A549 (cell line): ENCODE data around the gene FOCAD. TPM values are rescaled to one million over a fixed set of nuclear protein-coding genes. Genes with fewer than 3 reads are reported as not detected.

ENCODE experiments used
- ATAC-seq, 2 experiments: fragments of 200-7000 bp in 1 of 2; fragments of >200 bp in 1 of 2; cut with Nextera tagmentation in 1 of 2; cut with Tn5 transposase in 1 of 2; 3 replicates each; pipeline versions ENCODE4 v1.8.0 to v1.9.1; 2018 to 2020; ENCODE audit warnings: mild to moderate bottlenecking in 1 of 2, moderate library complexity in 1 of 2
- CTCF ChIA-PET: fragments of 300-600 bp; sonication (Branson Sonifier 250); formaldehyde crosslinking; extraction: SDS; loops from one replicate; lab custom pipeline; 2021; ENCODE audit warnings: antibody characterized with exemption, inconsistent platforms; lab: Yijun Ruan, JAX
- POLR2A ChIA-PET: fragments of 350-600 bp; formaldehyde crosslinking; extraction: SDS; loops from one replicate; lab custom pipeline; 2021; ENCODE audit warnings: antibody characterized with exemption, inconsistent platforms; lab: Yijun Ruan, JAX
- DNase-seq, 2 experiments: peaks; one replicate each; pipeline versions ENCODE4 v3.0.0 to v3.0.0-alpha.2; 2011 to 2016; ENCODE audit warnings: low read depth in 1 of 2, low spot score in 1 of 2
- FAIRE-seq: peaks from 2 replicates; lab custom pipeline; 2011; peaks lifted over from hg19 to GRCh38; lab: Jason Lieb, UNC
- H3K27ac ChIP-seq, 2 experiments: fragments of >200 bp; sonication (Bioruptor Twin); formaldehyde crosslinking; 3 replicates each; pipeline ENCODE4 v1.5.1; 2016 to 2017
- H3K4me1 ChIP-seq: fragments of >200 bp; sonication (Bioruptor Twin); formaldehyde crosslinking; 3 replicates; pipeline ENCODE4 v1.6.1; 2016
- H3K4me2 ChIP-seq: fragments of >200 bp; sonication (Bioruptor Twin); formaldehyde crosslinking; 3 replicates; pipeline ENCODE4 v1.6.1; 2016
- H3K4me3 ChIP-seq: fragments of >200 bp; sonication (Bioruptor Twin); formaldehyde crosslinking; 3 replicates; pipeline ENCODE4 v1.5.1; 2016
- H3K9me3 ChIP-seq: fragments of >200 bp; sonication (Bioruptor Twin); formaldehyde crosslinking; 3 replicates; pipeline ENCODE4 v1.6.1; 2016
- ATOH8 ChIP-seq: fragments of 250-450 bp; sonication (Bioruptor Pico); IDR thresholded peaks from 2 replicates; pipeline ENCODE4 v1.5.0; 2020; ENCODE audit warnings: low read depth, mild to moderate bottlenecking, moderate library complexity
- BCL3 ChIP-seq: fragments of >200 bp; sonication (Bioruptor Twin); formaldehyde crosslinking; IDR thresholded peaks from 3 replicates; pipeline ENCODE4 v1.6.1; 2016
- BHLHE40 ChIP-seq: IDR thresholded peaks from 2 replicates; pipeline ENCODE4 v1.6.1; 2012; ENCODE audit warnings: low read depth, low read length, inconsistent platforms
- CBX2 ChIP-seq: fragments of 200-600 bp; sonication (generic); IDR thresholded peaks from 2 replicates; pipeline ENCODE4 v1.6.1; 2016; ENCODE audit warnings: low read depth, mild to moderate bottlenecking, borderline replicate concordance
- CEBPB ChIP-seq, 2 experiments: fragments of >200 bp in 1 of 2; sonication (Bioruptor Twin) in 1 of 2; formaldehyde crosslinking in 1 of 2; IDR thresholded peaks; 2 replicates each; pipeline ENCODE4 v1.6.1; 2012 to 2016
- CHD4 ChIP-seq: fragments of 200-600 bp; sonication (generic); IDR thresholded peaks from 2 replicates; pipeline ENCODE4 v1.6.1; 2016; ENCODE audit warnings: antibody characterized with exemption, mild to moderate bottlenecking, borderline replicate concordance
- E2F6 ChIP-seq: IDR thresholded peaks from 2 replicates; pipeline ENCODE4 v1.6.1; 2012; ENCODE audit warnings: low read depth, borderline replicate concordance
- EHF ChIP-seq: fragments of 250-450 bp; sonication (Bioruptor Pico); IDR thresholded peaks from 2 replicates; pipeline ENCODE4 v1.5.0; 2020; ENCODE audit warnings: mild to moderate bottlenecking
- ELK1 ChIP-seq: fragments of 150-350 bp; IDR thresholded peaks from 2 replicates; pipeline ENCODE4 v1.6.1; 2014; ENCODE audit warnings: low read depth, mild to moderate bottlenecking, low read length
- ESRRA ChIP-seq: fragments of 150-350 bp; IDR thresholded peaks from 2 replicates; pipeline ENCODE4 v1.6.1; 2014; ENCODE audit warnings: mild to moderate bottlenecking, low read length, borderline replicate concordance
- FOSB ChIP-seq: fragments of 250-450 bp; sonication (Bioruptor Pico); IDR thresholded peaks from 2 replicates; pipeline ENCODE4 v1.5.0; 2020; ENCODE audit warnings: mild to moderate bottlenecking, moderate library complexity
- GATA3 ChIP-seq: IDR thresholded peaks from 2 replicates; pipeline ENCODE4 v1.6.1; 2012; ENCODE audit warnings: borderline replicate concordance
- HDAC2 ChIP-seq: fragments of 200-600 bp; sonication (generic); IDR thresholded peaks from 2 replicates; pipeline ENCODE4 v1.6.1; 2016
- HES2 ChIP-seq: fragments of >200 bp; sonication (Bioruptor Twin); formaldehyde crosslinking; IDR thresholded peaks from 2 replicates; pipeline ENCODE4 v1.6.1; 2016
- HMGXB4 ChIP-seq: fragments of 250-450 bp; sonication (Bioruptor Pico); IDR thresholded peaks from 2 replicates; pipeline ENCODE4 v1.5.0; 2021; ENCODE audit warnings: mild to moderate bottlenecking, moderate library complexity, borderline replicate concordance
- HOXB13 ChIP-seq: fragments of 250-450 bp; sonication (Bioruptor Pico); IDR thresholded peaks from 2 replicates; pipeline ENCODE4 v1.5.0; 2020; ENCODE audit warnings: low read depth, mild to moderate bottlenecking, moderate library complexity
- JUNB ChIP-seq: fragments of >200 bp; sonication (Bioruptor Twin); formaldehyde crosslinking; IDR thresholded peaks from 2 replicates; pipeline ENCODE4 v1.6.1; 2016
- KDM1A ChIP-seq: fragments of 200-600 bp; sonication (generic); IDR thresholded peaks from 2 replicates; pipeline ENCODE4 v1.6.1; 2016; ENCODE audit warnings: low read depth, mild to moderate bottlenecking
- MAZ ChIP-seq: fragments of 150-350 bp; IDR thresholded peaks from 2 replicates; pipeline ENCODE4 v1.6.1; 2014; ENCODE audit warnings: antibody characterized with exemption, low read depth, low read length, borderline replicate concordance
- NPAS2 ChIP-seq: fragments of 250-450 bp; sonication (Bioruptor Pico); IDR thresholded peaks from 2 replicates; pipeline ENCODE4 v1.8.0; 2022; ENCODE audit warnings: mild to moderate bottlenecking, moderate library complexity, borderline replicate concordance
- NR3C1 ChIP-seq: fragments of >200 bp; sonication (Bioruptor Twin); formaldehyde crosslinking; IDR thresholded peaks from 3 replicates; pipeline ENCODE4 v1.6.1; 2017
- PHF8 ChIP-seq: fragments of 200-600 bp; sonication (generic); IDR thresholded peaks from 2 replicates; pipeline ENCODE4 v1.6.1; 2016; ENCODE audit warnings: low read depth, mild to moderate bottlenecking, antibody characterized with exemption, moderate library complexity, borderline replicate concordance
- POLR2AphosphoS2 ChIP-seq: conservative IDR thresholded peaks from 2 replicates; pipeline ENCODE4 v1.6.1; 2012; ENCODE audit warnings: low read length, improper control_type of control experiment, inconsistent platforms
- RAD21 ChIP-seq, 2 experiments: fragments of >200 bp in 1 of 2; sonication (Bioruptor Twin) in 1 of 2; formaldehyde crosslinking in 1 of 2; IDR thresholded peaks in 1 of 2; conservative IDR thresholded peaks in 1 of 2; 2 replicates in 1 of 2; 3 replicates in 1 of 2; pipeline ENCODE4 v1.6.1; 2012 to 2018; ENCODE audit warnings: inconsistent platforms in 1 of 2
- RFX5 ChIP-seq: fragments of 450-650 bp; IDR thresholded peaks from 2 replicates; pipeline ENCODE4 v1.7.1; 2014; ENCODE audit warnings: antibody characterized with exemption, mild to moderate bottlenecking, moderate library complexity
- RNF2 ChIP-seq: fragments of 200-600 bp; sonication (generic); IDR thresholded peaks from 2 replicates; pipeline ENCODE4 v1.6.1; 2016; ENCODE audit warnings: low read depth, mild to moderate bottlenecking, antibody characterized with exemption, moderate library complexity, borderline replicate concordance
- WGBS: methylation state at CpG from one replicate; pipeline ENCODE4 v1.1.6; 2017; ENCODE audit errors: missing lambda C conversion rate; 5-methylcytosine and 5-hydroxymethylcytosine counted together
- polyA plus RNA-seq, 4 experiments: library from polyadenylated mRNA; depleted of rRNA in 3 of 4; stranded (reverse); fragments of >200 nt; fragmentation: RNase III in 1 of 4; extraction: RNeasy Plus Mini Kit Qiagen cat#74134 plus additional on column Dnase treatment in 1 of 4; gene quantifications; 2 replicates in 3 of 4; 3 replicates in 1 of 4; pipeline ENCODE4 v1.2.3, GENCODE V29; 2011 to 2017

FOCAD gene
- polyA plus RNA-seq, 2 of the 4 experiments (the other 2 are of a cell fraction), result 22.0 to 53.8 TPM

- Histone ChIP-seq H3K4me3 (peak overlapping the region; percentile 57), H3K27ac (peak overlapping the region; percentile 70 to 86), H3K4me2 (peak overlapping the region; percentile 82), H3K9me3 (no peaks in the 10 kb centered on the region), H3K4me1 (peaks cover 16% of the 10 kb centered on the region)
- CTCF ChIA-PET, result no interaction called here
- TF ChIP-seq KDM1A (no peak), NPAS2 (no peak), BHLHE40 (no peak), MAZ (no peak), CBX2 (no peak), ESRRA (no peak), RNF2 (no peak), E2F6 (no peak; the same call in 1 of the 2 replicates), ATOH8 (CRISPR knock-in tag) (no peak), GATA3 (no peak)
- FAIRE-seq (no peak), ATAC-seq (no peak), DNase-seq (no peak)
- POLR2A ChIA-PET, result no interaction called here
- WGBS, result 69% methylated on average over 22 of the region's 22 CpGs
Measured at GRCh38 chr9:21031808-21032183, 347.7 kb downstream of the FOCAD start.

- WGBS, result 91% methylated on average over 2 of the region's 2 CpGs
- ChIA-PET CTCF (no interaction called here), POLR2A (interaction anchor here (0.6 kb wide), 1 partner anchor 19 kb away, joined by 3 read pairs; no protein-coding TSS in a partner anchor)
- TF ChIP-seq HMGXB4 (CRISPR knock-in tag), result no peak
- TF ChIP-seq E2F6, result no peak
- TF ChIP-seq RAD21 (conservative IDR thresholded peaks at IDR 0.05 in 1 of 2, IDR thresholded peaks at IDR 0.05 in 1 of 2), result no peak
- no peak for TF ChIP-seq CEBPB (IDR thresholded peaks at IDR 0.05)
- TF ChIP-seq NR3C1, result no peak
- no peak for TF ChIP-seq FOSB (CRISPR knock-in tag)
- no peak for TF ChIP-seq PHF8
- TF ChIP-seq EHF (CRISPR knock-in tag), result no peak
- TF ChIP-seq HES2, result no peak
- TF ChIP-seq HDAC2, result no peak
- H3K4me3 ChIP-seq, result no peak overlapping the region
- no peak for FAIRE-seq
- no peak for ATAC-seq
- no peaks in the 10 kb centered on the region for H3K9me3 ChIP-seq
- no peak overlapping the region for H3K4me2 ChIP-seq
- DNase-seq, result no peak
- H3K4me1 ChIP-seq, result no peaks in the 10 kb centered on the region
- H3K27ac ChIP-seq, result no peak overlapping the region
Measured at GRCh38 chr9:21037278-21037677, 353.2 kb downstream of the FOCAD start.

- FAIRE-seq, result no peak
- 69% methylated on average over 1 of the region's 1 CpG for WGBS
- Histone ChIP-seq H3K4me2 (no peak overlapping the region), H3K4me3 (no peak overlapping the region), H3K9me3 (no peaks in the 10 kb centered on the region), H3K27ac (no peak overlapping the region), H3K4me1 (no peaks in the 10 kb centered on the region)
- TF ChIP-seq CHD4 (no peak), CEBPB (IDR thresholded peaks at IDR 0.05) (no peak), POLR2AphosphoS2 (no peak), HOXB13 (no peak), ELK1 (no peak), RAD21 (conservative IDR thresholded peaks at IDR 0.05 in 1 of 2, IDR thresholded peaks at IDR 0.05 in 1 of 2) (no peak), MAZ (no peak), CBX2 (no peak), FOSB (CRISPR knock-in tag) (no peak), JUNB (no peak), BCL3 (no peak), RFX5 (no peak)
- ChIA-PET CTCF (no interaction called here), POLR2A (no interaction called here)
- no peak for DNase-seq
- no peak for ATAC-seq
Measured at GRCh38 chr9:21039302-21039701, 355.2 kb downstream of the FOCAD start.
